ENCODE data around the gene APBA3. TPM values are rescaled to one million over a fixed set of nuclear protein-coding genes. Genes with fewer than 3 reads are reported as not detected.

Gene APBA3
- total RNA-seq, 1 experiment from 2014 or later: 14.7 TPM

DNA sequence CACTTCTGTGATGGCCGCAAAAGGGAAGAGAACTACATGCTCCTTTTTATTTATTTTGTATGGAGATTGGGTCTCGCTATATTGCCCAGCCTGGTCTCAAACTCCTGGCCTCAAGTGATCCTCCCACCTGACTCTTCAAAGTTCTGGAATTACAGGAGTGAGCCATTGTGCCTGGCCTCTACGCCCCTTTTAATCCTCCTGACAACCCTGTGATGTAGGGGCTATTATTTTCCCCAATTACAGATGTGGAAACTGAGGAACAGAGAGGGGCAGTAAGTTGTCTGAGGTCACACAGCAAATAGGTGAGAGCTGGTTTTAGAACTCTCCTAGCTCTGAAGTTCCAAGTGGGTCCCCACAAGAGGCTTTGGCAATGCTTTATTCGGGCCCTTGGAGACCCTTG lies 41.6 kb downstream of the APBA3 start:
- Histone ChIP-seq H3K9me3 (ENCODE audit: low read length) (no peaks in the 10 kb centered on the region), H3K9ac (ENCODE audit: low read length) (no peak overlapping the region), H3K36me3 (ENCODE audit: insufficient read depth, low read length) (no peaks in the 10 kb centered on the region), H3K4me3 (ENCODE audit: low read length) (no peak overlapping the region), H3K4me1 (ENCODE audit: low read length) (no peaks in the 10 kb centered on the region), H3K79me2 (ENCODE audit: low read length) (no peaks in the 10 kb centered on the region), H2AFZ (ENCODE audit: low read length) (no peak overlapping the region), H3K9me2 (replicated peaks; ENCODE audit: insufficient read depth, low read length) (no peaks in the 10 kb centered on the region), H3K27me3 (ENCODE audit: low read length) (no peaks in the 10 kb centered on the region), H4K20me1 (ENCODE audit: insufficient read depth, low read depth, low read length) (no peaks in the 10 kb centered on the region), H3K27ac (ENCODE audit: low read length) (no peak overlapping the region), H3K4me2 (ENCODE audit: low read depth, low read length, poor library complexity, severe bottlenecking) (no peak overlapping the region)
- no peak for DNase-seq

DNA sequence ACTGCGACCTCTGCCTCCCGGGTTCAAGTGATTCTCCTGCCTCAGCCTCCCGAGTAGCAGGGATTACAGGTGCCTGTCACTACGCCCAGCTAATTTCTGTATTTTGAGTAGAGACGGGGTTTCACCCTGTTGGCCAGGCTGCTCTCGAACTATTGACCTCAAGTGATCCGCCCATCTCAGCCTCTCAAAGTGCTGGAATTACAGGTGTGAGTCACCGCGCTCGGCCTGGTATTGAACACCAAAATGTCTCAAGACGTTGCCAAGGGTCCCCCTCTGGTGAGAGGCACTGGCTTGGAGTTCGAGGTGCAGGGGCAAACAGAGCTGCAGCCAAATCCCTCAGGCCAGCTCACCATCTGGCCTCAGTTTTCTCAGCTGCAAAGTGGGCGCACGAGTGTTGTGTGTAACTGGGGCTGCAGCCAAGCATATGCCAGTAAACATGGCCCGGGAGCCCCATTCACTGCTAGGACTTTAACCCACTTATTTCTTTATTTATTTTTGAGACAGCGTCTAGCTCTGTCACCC lies 45.3 kb downstream of the APBA3 start:
- no peak overlapping the region for H2AFZ ChIP-seq (ENCODE audit: low read length)
- DNase-seq: no peak
- no peaks in the 10 kb centered on the region for H4K20me1 ChIP-seq (ENCODE audit: insufficient read depth, low read depth, low read length)
- H3K27me3 ChIP-seq (ENCODE audit: low read length): no peaks in the 10 kb centered on the region
- no peak overlapping the region for H3K9ac ChIP-seq (ENCODE audit: low read length)
- no peak overlapping the region for H3K4me2 ChIP-seq (ENCODE audit: low read depth, low read length, poor library complexity, severe bottlenecking)
- no peaks in the 10 kb centered on the region for H3K4me1 ChIP-seq (ENCODE audit: low read length)
- no peaks in the 10 kb centered on the region for H3K36me3 ChIP-seq (ENCODE audit: insufficient read depth, low read length)
- no peak overlapping the region for H3K27ac ChIP-seq (ENCODE audit: low read length)
- no peaks in the 10 kb centered on the region for H3K9me2 ChIP-seq (replicated peaks; ENCODE audit: insufficient read depth, low read length)
- no peaks in the 10 kb centered on the region for H3K9me3 ChIP-seq (ENCODE audit: low read length)
- H3K79me2 ChIP-seq (ENCODE audit: low read length): no peaks in the 10 kb centered on the region
- no peak overlapping the region for H3K4me3 ChIP-seq (ENCODE audit: low read length)

DNA sequence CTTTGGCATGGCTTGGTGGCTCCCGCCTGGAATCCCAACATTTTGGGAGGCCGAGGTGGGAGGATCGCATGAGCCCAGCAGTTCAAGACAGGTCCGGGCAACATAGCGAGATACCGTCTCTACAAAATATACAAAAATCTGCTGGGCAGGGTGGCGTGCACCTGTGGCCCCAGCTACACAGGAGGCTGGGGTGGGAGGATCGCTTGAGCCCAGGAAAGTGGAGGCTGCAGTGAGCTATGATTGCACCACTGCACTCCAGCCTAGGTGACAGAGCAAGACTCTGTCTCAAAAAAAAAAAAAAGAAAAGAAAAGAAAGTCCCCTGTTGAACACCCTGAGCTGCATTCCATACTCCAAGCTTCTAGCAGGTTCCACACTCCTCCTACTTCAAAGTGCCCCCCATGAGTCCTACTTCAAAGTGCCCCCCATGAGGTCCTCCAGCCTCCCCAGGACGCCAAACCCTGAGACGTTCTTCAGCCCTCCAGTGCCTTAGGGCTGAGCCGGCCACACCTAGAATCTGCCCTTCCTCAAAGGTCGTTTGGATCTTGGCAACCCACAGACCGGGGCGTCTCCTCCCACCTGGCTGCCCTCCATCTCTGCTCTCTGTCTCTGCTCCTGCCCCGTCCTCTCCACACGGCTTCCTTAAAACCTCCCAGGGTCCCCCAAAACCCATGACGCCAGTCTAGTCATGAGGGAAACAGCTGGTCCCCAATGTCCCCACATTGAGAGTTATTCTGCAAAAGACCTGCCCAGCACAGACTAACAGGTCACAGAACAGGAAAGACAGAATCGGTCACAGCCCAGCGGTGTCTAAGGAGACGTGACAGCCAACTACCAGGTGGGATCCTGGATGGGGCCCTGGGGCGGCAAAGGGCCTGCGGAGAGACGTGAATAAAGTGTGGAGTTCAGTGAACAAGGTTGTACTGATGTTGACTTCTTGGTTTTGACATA lies 48.6 kb downstream of the APBA3 start:
- no peak for DNase-seq
- Histone ChIP-seq H3K9me3 (ENCODE audit: low read length) (no peaks in the 10 kb centered on the region), H3K9me2 (replicated peaks; ENCODE audit: insufficient read depth, low read length) (no peaks in the 10 kb centered on the region), H3K79me2 (ENCODE audit: low read length) (no peaks in the 10 kb centered on the region), H3K36me3 (ENCODE audit: insufficient read depth, low read length) (no peaks in the 10 kb centered on the region), H2AFZ (ENCODE audit: low read length) (no peak overlapping the region), H3K27me3 (ENCODE audit: low read length) (no peaks in the 10 kb centered on the region), H3K4me2 (ENCODE audit: low read depth, low read length, poor library complexity, severe bottlenecking) (no peak overlapping the region), H3K4me1 (ENCODE audit: low read length) (no peaks in the 10 kb centered on the region), H3K4me3 (ENCODE audit: low read length) (no peak overlapping the region), H3K27ac (ENCODE audit: low read length) (no peak overlapping the region), H3K9ac (ENCODE audit: low read length) (no peak overlapping the region), H4K20me1 (ENCODE audit: insufficient read depth, low read depth, low read length) (no peaks in the 10 kb centered on the region)

DNA sequence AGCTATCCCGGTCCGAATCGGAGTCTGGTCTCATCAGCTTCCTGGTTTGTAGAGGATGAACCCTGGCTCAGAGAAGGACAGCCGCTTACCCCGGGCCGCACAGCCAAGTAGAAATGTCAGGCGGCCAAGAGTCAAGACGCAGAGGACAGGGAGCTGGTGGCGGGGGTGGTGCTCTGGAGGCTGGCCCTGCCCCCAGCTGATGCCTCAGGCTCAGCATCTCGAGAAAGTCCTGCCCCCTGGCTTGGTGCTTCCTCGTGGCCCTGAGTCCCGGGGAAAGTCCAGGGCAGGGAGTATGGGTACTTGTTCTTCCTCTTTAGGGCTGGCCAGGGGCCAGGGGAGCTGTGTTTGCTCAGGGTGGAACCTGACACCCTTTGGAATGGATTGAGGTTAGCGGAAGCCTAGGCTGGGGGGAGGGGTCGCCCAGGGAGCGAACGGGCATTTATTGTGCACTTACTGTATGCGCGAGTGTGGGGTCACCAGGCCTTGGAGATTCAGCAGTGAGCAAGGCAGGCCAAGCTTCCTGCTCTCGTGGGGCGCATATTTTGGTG lies 51.2 kb downstream of the APBA3 start:
- Histone ChIP-seq H3K4me2 (ENCODE audit: low read depth, low read length, poor library complexity, severe bottlenecking) (no peak overlapping the region), H3K9me2 (replicated peaks; ENCODE audit: insufficient read depth, low read length) (no peaks in the 10 kb centered on the region), H3K27ac (ENCODE audit: low read length) (no peak overlapping the region), H3K79me2 (ENCODE audit: low read length) (no peaks in the 10 kb centered on the region), H3K9ac (ENCODE audit: low read length) (no peak overlapping the region), H2AFZ (ENCODE audit: low read length) (no peak overlapping the region), H3K4me3 (ENCODE audit: low read length) (no peak overlapping the region), H3K36me3 (ENCODE audit: insufficient read depth, low read length) (no peaks in the 10 kb centered on the region), H3K4me1 (ENCODE audit: low read length) (no peaks in the 10 kb centered on the region), H4K20me1 (ENCODE audit: insufficient read depth, low read depth, low read length) (no peaks in the 10 kb centered on the region), H3K9me3 (ENCODE audit: low read length) (no peaks in the 10 kb centered on the region), H3K27me3 (ENCODE audit: low read length) (no peaks in the 10 kb centered on the region)
- no peak for DNase-seq

DNA sequence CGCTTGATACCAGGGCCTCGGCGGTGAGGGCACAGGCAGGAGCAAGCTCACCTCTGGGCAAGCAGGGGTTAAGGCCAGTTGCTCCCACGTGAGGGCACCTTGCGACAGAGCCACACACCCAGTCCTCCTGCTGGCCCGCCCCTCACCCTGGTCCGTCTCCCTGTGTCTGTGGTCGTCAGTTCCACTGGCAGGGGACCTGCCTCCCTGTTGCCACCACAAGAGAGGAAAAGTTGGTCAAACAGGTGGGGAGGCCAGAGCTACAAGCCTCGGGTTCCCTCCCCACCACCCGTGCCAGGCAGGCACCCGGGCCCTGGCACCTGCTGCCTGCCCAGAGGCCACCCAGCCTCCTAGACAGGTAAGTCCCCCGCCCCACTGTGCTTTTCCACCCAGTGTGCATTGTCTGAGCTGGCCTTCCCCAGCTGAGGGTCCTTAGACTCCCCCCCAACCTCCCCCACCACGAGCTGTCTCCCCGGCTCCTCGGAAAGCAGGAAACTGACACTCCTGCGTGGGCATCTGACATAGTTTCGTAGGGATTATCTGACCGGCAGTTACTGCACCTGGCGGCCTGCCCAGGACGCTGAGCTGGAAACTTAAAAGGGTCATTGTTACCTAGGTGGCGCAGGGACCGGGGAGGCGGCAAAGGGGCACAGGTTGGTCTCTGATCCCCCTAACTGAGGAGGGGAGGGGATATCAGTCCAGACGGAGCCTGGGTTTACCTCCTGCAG lies 53.1 kb downstream of the APBA3 start, which contains the start of gene TJP3:
TJP3 (plus strand) TSS at position 178 of the 725 bp plus-strand sequence. CDS start 20,049 bp downstream, outside the sequence.
- no peak for DNase-seq
- no peaks in the 10 kb centered on the region for H3K9me2 ChIP-seq (replicated peaks; ENCODE audit: insufficient read depth, low read length)
- H3K36me3 ChIP-seq (ENCODE audit: insufficient read depth, low read length): no peaks in the 10 kb centered on the region
- H4K20me1 ChIP-seq (ENCODE audit: insufficient read depth, low read depth, low read length): no peaks in the 10 kb centered on the region
- no peaks in the 10 kb centered on the region for H3K9me3 ChIP-seq (ENCODE audit: low read length)
- no peaks in the 10 kb centered on the region for H3K4me1 ChIP-seq (ENCODE audit: low read length)
- H3K4me3 ChIP-seq (ENCODE audit: low read length): no peak within 1 kb of the TSS
- no peak within 1 kb of the TSS for H3K9ac ChIP-seq (ENCODE audit: low read length)
- no peaks in the 10 kb centered on the region for H3K79me2 ChIP-seq (ENCODE audit: low read length)
- H3K4me2 ChIP-seq (ENCODE audit: low read depth, low read length, poor library complexity, severe bottlenecking): no peak within 1 kb of the TSS
- H3K27me3 ChIP-seq (ENCODE audit: low read length): no peaks in the 10 kb centered on the region
- no peak within 1 kb of the TSS for H2AFZ ChIP-seq (ENCODE audit: low read length)
- no peak within 1 kb of the TSS for H3K27ac ChIP-seq (ENCODE audit: low read length)

DNA sequence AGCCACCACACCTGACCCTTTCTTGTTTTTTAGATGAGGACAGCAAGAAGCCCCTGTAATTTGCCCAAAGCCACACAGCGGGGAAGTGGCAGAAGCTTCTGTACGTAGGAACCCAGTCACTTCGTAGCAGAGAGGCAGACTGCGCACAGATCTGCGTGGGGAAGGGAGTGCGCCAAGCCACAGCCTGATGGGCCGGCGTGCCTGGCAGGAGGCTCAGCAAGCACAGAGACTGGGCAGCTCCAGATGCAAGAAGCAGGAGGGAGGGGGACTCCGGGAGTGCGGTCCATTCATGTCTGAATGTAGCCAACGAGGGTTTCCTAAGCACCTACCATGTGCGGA lies 53.7 kb downstream of the APBA3 start:
- Histone ChIP-seq H3K4me1 (ENCODE audit: low read length) (no peaks in the 10 kb centered on the region), H2AFZ (ENCODE audit: low read length) (no peak overlapping the region), H3K9me3 (ENCODE audit: low read length) (no peaks in the 10 kb centered on the region), H3K36me3 (ENCODE audit: insufficient read depth, low read length) (no peaks in the 10 kb centered on the region), H3K27ac (ENCODE audit: low read length) (no peak overlapping the region), H3K79me2 (ENCODE audit: low read length) (no peaks in the 10 kb centered on the region), H3K4me2 (ENCODE audit: low read depth, low read length, poor library complexity, severe bottlenecking) (no peak overlapping the region), H3K9me2 (replicated peaks; ENCODE audit: insufficient read depth, low read length) (no peaks in the 10 kb centered on the region), H3K27me3 (ENCODE audit: low read length) (no peaks in the 10 kb centered on the region), H3K9ac (ENCODE audit: low read length) (no peak overlapping the region), H4K20me1 (ENCODE audit: insufficient read depth, low read depth, low read length) (no peaks in the 10 kb centered on the region), H3K4me3 (ENCODE audit: low read length) (no peak overlapping the region)
- DNase-seq: no peak

DNA sequence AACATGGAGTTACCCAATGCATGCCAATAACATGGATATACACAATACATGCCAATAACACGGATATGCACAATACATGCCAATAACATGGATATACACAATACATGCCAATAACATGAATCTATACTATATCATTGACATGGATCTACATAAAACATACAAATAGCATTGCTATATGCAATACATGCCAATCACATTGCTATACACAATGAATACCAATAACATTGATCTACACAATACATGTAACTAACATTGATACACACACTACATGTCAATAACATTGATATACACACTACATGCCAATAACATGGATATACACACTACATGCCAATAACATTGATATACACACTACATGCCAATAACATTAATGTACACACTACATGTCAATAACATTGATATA lies 60.3 kb downstream of the APBA3 start:
- no peaks in the 10 kb centered on the region for H3K9me3 ChIP-seq (ENCODE audit: low read length)
- peaks cover 21% of the 10 kb centered on the region for H4K20me1 ChIP-seq (ENCODE audit: insufficient read depth, low read depth, low read length)
- peaks cover 9% of the 10 kb centered on the region for H3K4me1 ChIP-seq (ENCODE audit: low read length)
- H3K27ac ChIP-seq (ENCODE audit: low read length): no peak overlapping the region
- no peak overlapping the region for H3K9ac ChIP-seq (ENCODE audit: low read length)
- no peaks in the 10 kb centered on the region for H3K27me3 ChIP-seq (ENCODE audit: low read length)
- no peak overlapping the region for H2AFZ ChIP-seq (ENCODE audit: low read length)
- no peaks in the 10 kb centered on the region for H3K79me2 ChIP-seq (ENCODE audit: low read length)
- no peaks in the 10 kb centered on the region for H3K9me2 ChIP-seq (replicated peaks; ENCODE audit: insufficient read depth, low read length)
- DNase-seq: no peak
- no peaks in the 10 kb centered on the region for H3K36me3 ChIP-seq (ENCODE audit: insufficient read depth, low read length)
- no peak overlapping the region for H3K4me3 ChIP-seq (ENCODE audit: low read length)
- no peak overlapping the region for H3K4me2 ChIP-seq (ENCODE audit: low read depth, low read length, poor library complexity, severe bottlenecking)

Measured in Karpas-422 (cell line).